Esophagus squamous epithelium (tissue), 4 donors: ENCODE data around the gene PLXNB3.

Experiments
- POLR2A ChIP-seq, 4 donors: fragments of 450-650 bp; IDR thresholded peaks; one replicate each; pipeline ENCODE4 v1.6.1; 2017; ENCODE audit warnings: antibody characterized with exemption in 4 of 4, mild to moderate bottlenecking in 4 of 4, moderate library complexity in 3 of 4
- TF ChIP-seq, protein P1 (sequence below), 6 experiments: fragments of 450-650 bp in 4 of 6; fragments of 200-600 bp in 2 of 6; sonication (generic) in 2 of 6; IDR thresholded peaks; one replicate each; pipeline ENCODE4 v1.5.1; 2016 to 2019; ENCODE audit warnings: antibody characterized with exemption in 6 of 6, mild to moderate bottlenecking in 4 of 6, moderate library complexity in 4 of 6

DNA sequence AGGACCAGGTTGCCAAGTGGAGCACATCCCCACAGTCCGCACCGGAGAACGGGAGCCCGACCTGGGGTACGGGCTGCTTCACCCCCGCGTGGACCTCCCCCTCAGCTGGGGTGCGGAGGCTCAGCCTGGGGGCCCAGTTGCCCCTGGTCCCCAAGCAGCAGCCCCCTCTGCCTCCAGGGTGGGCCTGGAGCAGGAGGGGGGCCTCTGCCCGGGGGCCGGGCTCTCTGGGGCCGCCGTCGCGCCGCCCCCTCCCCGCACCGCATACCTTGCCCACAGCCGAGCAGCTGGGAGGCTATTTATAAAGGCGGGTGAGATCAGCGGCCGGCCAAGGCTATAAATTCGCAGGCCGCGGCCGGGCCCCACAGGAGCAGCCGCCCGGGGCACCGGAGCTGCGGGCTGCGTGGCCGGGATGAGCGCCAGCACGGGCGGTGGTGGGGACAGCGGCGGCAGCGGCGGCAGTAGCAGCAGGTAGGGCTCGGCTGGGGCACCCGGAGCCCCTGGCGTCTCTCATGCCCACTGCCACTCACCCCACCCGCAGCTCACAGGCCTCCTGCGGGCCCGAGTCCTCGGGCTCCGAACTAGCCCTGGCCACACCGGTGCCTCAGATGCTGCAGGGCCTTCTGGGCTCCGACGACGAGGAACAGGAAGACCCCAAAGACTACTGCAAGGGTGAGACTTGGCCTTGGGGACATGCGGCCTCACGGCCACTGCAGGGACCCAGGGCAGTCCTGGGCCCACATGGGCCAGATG is 16.8 kb downstream of the PLXNB3 start, which contains the start of gene SRPK3:
- TF ChIP-seq, protein P1, sequence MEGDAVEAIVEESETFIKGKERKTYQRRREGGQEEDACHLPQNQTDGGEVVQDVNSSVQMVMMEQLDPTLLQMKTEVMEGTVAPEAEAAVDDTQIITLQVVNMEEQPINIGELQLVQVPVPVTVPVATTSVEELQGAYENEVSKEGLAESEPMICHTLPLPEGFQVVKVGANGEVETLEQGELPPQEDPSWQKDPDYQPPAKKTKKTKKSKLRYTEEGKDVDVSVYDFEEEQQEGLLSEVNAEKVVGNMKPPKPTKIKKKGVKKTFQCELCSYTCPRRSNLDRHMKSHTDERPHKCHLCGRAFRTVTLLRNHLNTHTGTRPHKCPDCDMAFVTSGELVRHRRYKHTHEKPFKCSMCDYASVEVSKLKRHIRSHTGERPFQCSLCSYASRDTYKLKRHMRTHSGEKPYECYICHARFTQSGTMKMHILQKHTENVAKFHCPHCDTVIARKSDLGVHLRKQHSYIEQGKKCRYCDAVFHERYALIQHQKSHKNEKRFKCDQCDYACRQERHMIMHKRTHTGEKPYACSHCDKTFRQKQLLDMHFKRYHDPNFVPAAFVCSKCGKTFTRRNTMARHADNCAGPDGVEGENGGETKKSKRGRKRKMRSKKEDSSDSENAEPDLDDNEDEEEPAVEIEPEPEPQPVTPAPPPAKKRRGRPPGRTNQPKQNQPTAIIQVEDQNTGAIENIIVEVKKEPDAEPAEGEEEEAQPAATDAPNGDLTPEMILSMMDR (IDR thresholded peaks at IDR 0.05) = no peak
- no peak for TF ChIP-seq POLR2A (IDR thresholded peaks at IDR 0.05)
